Calu3 (cell line): Measurements from ENCODE around the gene PALM3. TPM values are rescaled to one million over a fixed set of nuclear protein-coding genes. Genes with fewer than 3 reads are reported as not detected.
A peak's percentile ranks its signal among the peaks of the same experiment; 100 is the strongest.

ENCODE experiments used
- Bru-seq: library from RNA; stranded (reverse); fragments of 400-500 nt; gene quantifications from one replicate; lab custom pipeline; 2021; lab: Mats Ljungman, UMichigan
- BruChase-seq, 2 experiments: library from RNA; stranded (reverse); fragments of 400-500 nt; gene quantifications; one replicate each; lab custom pipeline; 2021; lab: Mats Ljungman, UMichigan
- BruUV-seq: library from RNA; stranded (reverse); fragments of 400-500 nt; replicated peaks from 2 replicates; lab custom pipeline; 2021; lab: Mats Ljungman, UMichigan
- CTCF ChIA-PET: fragments of 300-600 bp; sonication (Branson Sonifier 250); formaldehyde crosslinking; loops from one replicate; lab custom pipeline; 2022; ENCODE audit warnings: antibody characterized with exemption; lab: Charles Lee
- DNase-seq: peaks from one replicate; pipeline ENCODE4 v3.0.0; 2022
- H3K27ac Mint-ChIP-seq: one replicate; pipeline ENCODE4 v1.8.0; 2022; ENCODE audit warnings: mixed read lengths; ENCODE audit not compliant: unreplicated experiment
- H3K27me3 Mint-ChIP-seq: one replicate; pipeline ENCODE4 v1.8.0; 2022; ENCODE audit warnings: mixed read lengths; ENCODE audit not compliant: unreplicated experiment
- H3K36me3 Mint-ChIP-seq: one replicate; pipeline ENCODE4 v1.8.0; 2022; ENCODE audit warnings: mild to moderate bottlenecking, moderate library complexity, mixed read lengths; ENCODE audit not compliant: insufficient read depth, unreplicated experiment
- H3K4me1 Mint-ChIP-seq: one replicate; pipeline ENCODE4 v1.8.0; 2022; ENCODE audit warnings: mild to moderate bottlenecking, low read depth, mixed read lengths; ENCODE audit not compliant: unreplicated experiment
- H3K4me3 Mint-ChIP-seq: one replicate; pipeline ENCODE4 v1.8.0; 2022; ENCODE audit warnings: mild to moderate bottlenecking, low read depth, moderate library complexity, mixed read lengths; ENCODE audit not compliant: unreplicated experiment
- H3K9me3 Mint-ChIP-seq: one replicate; pipeline ENCODE4 v1.8.0; 2022; ENCODE audit warnings: low read depth, mixed read lengths; ENCODE audit not compliant: unreplicated experiment
- intact Hi-C: fragments of 100-400 bp; cut with micrococcal nuclease; formaldehyde crosslinking; loops from one replicate; pipeline ENCODE4 v1.10.0; 2022; ENCODE audit not compliant: unreplicated experiment
- long read RNA-seq: library from polyadenylated mRNA; stranded (forward); transcript quantifications from one replicate; pipeline ENCODE4 v2.0.0, GENCODE V29; 2022
- total RNA-seq: library from RNA; stranded (reverse); gene quantifications from 2 replicates; pipeline ENCODE4 v1.2.3, GENCODE V29; 2022
- TF ChIP-seq, protein P1 (sequence below): fragments of 200-600 bp; IDR thresholded peaks from one replicate; pipeline ENCODE4 v1.8.0; 2022; ENCODE audit warnings: antibody characterized with exemption; ENCODE audit not compliant: unreplicated experiment

Gene PALM3, protein sequence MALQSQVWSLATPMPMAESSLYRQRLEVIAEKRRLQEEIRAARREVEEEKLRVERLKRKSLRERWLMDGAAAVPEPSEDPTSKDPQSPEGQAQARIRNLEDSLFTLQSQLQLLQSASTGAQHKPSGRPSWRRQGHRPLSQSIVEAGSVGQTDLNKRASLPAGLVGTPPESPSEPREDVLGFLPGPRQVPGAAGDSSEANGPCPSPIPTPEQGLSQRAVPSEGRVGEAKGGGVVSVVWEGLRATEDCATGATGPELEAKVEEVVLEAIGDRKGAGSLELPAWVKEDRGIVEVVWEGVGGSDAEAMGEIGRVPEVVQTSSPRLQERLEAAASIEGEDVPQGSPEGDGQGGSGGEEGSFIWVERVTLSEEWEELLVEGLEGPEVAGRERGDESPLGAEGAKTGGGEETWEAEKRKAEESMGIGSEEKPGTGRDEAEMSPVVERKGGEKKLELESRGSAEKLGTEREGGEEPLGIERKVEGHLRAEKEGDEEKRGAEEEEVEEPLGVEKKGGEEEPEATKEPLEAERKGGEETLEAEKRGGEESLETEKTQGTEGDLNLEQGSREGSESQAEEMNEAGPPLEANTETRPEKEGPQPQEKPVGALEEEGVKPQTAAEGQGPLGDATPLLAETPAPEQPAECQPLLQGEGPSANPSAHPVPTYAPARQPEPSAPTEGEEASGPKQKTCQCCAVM
- total RNA-seq = 21.4 and 27.0 TPM in 2 replicates
- Bru-seq, nascent RNA = percentile 68 among the genes with signal in this experiment
- percentile 88 among the genes with signal in this experiment for BruChase-seq, experiment 1, labeled RNA remaining after a 6-hour chase
- BruChase-seq, experiment 2, labeled RNA remaining after a 2-hour chase = percentile 85 among the genes with signal in this experiment
- long read RNA-seq, partial matches to known transcripts = 0 of 14 reads
- long read RNA-seq, other reads (novel, unspliced or antisense) = 13 of 14 reads

DNA sequence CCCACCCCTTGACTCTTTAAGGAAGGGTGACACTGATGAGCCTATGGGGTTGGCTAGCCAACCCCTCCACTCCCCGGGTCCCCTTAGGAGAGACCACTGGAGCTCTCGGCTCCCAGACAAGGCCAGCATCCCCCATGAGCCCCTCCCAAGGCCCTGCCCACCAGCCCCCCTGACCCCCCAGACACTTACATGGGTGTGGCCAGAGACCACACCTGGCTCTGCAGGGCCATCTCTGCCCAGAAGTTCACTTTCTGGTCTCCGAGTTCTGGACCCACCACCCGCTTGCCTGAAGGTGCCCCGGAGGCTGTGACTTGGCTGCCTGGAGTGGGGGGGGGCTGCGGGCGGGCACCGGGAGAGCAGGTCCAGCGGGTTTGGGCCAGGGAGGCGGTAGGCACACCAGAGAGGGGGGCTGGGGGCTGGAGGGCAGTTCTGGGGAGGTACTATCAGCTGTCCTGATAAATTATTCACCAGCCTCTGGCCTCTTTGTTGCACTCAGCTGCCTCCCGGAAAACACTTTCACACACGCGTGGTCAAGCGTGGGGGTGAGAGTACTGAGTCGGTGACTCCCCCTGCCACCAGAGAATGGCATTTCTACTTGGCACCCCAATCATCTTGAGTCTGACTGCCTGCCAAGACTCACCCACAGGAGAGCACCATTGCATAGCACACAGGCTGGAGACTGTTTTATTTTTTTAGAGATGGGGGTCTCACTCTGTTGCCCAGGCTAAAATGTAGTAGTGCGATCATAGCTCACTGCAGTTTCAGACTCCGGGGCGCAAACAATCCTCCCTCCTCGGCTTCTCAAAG is at the start of gene PALM3:
Gene PALM3, minus strand, starts transcription at position 326 of the 807 bp plus-strand sequence. Its CDS starts 96 bp downstream, at position 230.
- CTCF ChIA-PET = no interaction called here
- BruUV-seq = no TSS peak
- H3K4me1 Mint-ChIP-seq = no peaks in the 10 kb centered on the region
- no peaks in the 10 kb centered on the region for H3K9me3 Mint-ChIP-seq
- TF ChIP-seq, protein P1, sequence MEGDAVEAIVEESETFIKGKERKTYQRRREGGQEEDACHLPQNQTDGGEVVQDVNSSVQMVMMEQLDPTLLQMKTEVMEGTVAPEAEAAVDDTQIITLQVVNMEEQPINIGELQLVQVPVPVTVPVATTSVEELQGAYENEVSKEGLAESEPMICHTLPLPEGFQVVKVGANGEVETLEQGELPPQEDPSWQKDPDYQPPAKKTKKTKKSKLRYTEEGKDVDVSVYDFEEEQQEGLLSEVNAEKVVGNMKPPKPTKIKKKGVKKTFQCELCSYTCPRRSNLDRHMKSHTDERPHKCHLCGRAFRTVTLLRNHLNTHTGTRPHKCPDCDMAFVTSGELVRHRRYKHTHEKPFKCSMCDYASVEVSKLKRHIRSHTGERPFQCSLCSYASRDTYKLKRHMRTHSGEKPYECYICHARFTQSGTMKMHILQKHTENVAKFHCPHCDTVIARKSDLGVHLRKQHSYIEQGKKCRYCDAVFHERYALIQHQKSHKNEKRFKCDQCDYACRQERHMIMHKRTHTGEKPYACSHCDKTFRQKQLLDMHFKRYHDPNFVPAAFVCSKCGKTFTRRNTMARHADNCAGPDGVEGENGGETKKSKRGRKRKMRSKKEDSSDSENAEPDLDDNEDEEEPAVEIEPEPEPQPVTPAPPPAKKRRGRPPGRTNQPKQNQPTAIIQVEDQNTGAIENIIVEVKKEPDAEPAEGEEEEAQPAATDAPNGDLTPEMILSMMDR = no peak
- H3K4me3 Mint-ChIP-seq = peak within 1 kb of the TSS; percentile 67
- peak within 1 kb of the TSS; percentile 3 for H3K27ac Mint-ChIP-seq
- no peaks in the 10 kb centered on the region for H3K27me3 Mint-ChIP-seq
- peaks cover 17% of the 10 kb centered on the region for H3K36me3 Mint-ChIP-seq
- DNase-seq = peak; percentile 80
- intact Hi-C loops = no loop called here

DNA sequence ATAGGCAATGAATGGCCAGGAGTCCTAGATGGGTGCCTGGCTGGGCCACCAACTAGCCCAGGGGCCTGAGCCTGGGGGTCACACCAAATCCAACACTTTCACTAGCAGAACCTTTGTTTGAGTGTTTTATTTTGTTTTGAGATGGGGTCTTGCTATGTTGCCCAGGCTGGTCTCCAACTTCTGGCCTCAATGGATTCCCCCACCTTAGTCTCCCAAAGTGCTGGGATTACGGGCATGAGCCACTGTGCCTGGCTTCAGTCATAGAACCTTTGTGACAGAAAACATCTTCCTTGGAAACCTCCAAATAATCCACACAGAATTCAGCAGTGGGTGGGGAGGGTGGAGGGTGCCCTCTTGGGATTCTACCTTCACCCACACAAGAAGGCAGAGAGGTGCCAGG is 49.6 kb upstream of the PALM3 start:
- Mint-ChIP-seq H3K4me3 (no peak overlapping the region), H3K27me3 (no peaks in the 10 kb centered on the region), H3K9me3 (no peaks in the 10 kb centered on the region), H3K36me3 (peaks cover 12% of the 10 kb centered on the region), H3K27ac (no peak overlapping the region), H3K4me1 (no peaks in the 10 kb centered on the region)
- CTCF ChIA-PET = no interaction called here
- intact Hi-C loops = no loop called here
- DNase-seq = no peak
- TF ChIP-seq, protein P1 = no peak
- no TSS peak for BruUV-seq

DNA sequence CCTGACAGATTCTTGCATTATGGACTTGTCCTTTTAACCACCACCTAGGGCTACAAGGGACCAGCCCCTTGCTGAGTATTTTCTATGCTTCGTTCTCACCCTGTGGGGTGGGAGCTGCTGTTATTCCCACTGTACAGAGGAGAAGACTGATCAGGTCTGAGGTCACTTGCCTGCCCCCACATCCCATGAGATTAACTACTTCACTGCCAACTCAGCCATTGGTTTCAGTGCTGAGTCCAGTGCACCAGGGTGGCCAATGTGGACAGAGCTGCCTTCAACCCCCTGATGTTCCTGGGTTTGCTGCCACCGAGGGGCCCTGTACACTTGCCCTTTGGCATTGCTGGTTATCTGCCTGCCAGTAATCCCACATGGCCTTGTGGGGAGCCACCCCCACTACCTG is 48.8 kb upstream of the PALM3 start:
- TF ChIP-seq, protein P1 = no peak
- CTCF ChIA-PET = interaction anchor here (0.6 kb wide), 1 partner anchor 1378 kb away, joined by 4 read pairs; no protein-coding TSS in a partner anchor
- no peak overlapping the region for H3K4me3 Mint-ChIP-seq

More for the DNA sequence above, 48.8 kb upstream of the PALM3 start:
- Mint-ChIP-seq H3K4me1 (no peaks in the 10 kb centered on the region), H3K27ac (no peak overlapping the region), H3K36me3 (peaks cover 10% of the 10 kb centered on the region), H3K9me3 (no peaks in the 10 kb centered on the region), H3K27me3 (no peaks in the 10 kb centered on the region)
- no peak for DNase-seq
- intact Hi-C loops = no loop called here
- no TSS peak for BruUV-seq
